A549 (cell line): ENCODE results near the gene MGLL. TPM values are rescaled to one million over a fixed set of nuclear protein-coding genes. Genes with fewer than 3 reads are reported as not detected.

Experiments used
- ATAC-seq, 2 experiments: fragments of 200-7000 bp in 1 of 2; fragments of >200 bp in 1 of 2; cut with Nextera tagmentation in 1 of 2; cut with Tn5 transposase in 1 of 2; 3 replicates each; pipeline versions ENCODE4 v1.8.0 to v1.9.1; 2018 to 2020; ENCODE audit warnings: mild to moderate bottlenecking in 1 of 2, moderate library complexity in 1 of 2
- CTCF ChIA-PET: fragments of 300-600 bp; sonication (Branson Sonifier 250); formaldehyde crosslinking; extraction: SDS; loops from one replicate; lab custom pipeline; 2021; ENCODE audit warnings: antibody characterized with exemption, inconsistent platforms; lab: Yijun Ruan, JAX
- POLR2A ChIA-PET: fragments of 350-600 bp; formaldehyde crosslinking; extraction: SDS; loops from one replicate; lab custom pipeline; 2021; ENCODE audit warnings: antibody characterized with exemption, inconsistent platforms; lab: Yijun Ruan, JAX
- DNase-seq, 2 experiments: peaks; one replicate each; pipeline versions ENCODE4 v3.0.0 to v3.0.0-alpha.2; 2011 to 2016; ENCODE audit warnings: low read depth in 1 of 2, low spot score in 1 of 2
- FAIRE-seq: peaks from 2 replicates; lab custom pipeline; 2011; peaks lifted over from hg19 to GRCh38; lab: Jason Lieb, UNC
- H3K27ac ChIP-seq, 2 experiments: fragments of >200 bp; sonication (Bioruptor Twin); formaldehyde crosslinking; 3 replicates each; pipeline ENCODE4 v1.5.1; 2016 to 2017
- H3K4me1 ChIP-seq: fragments of >200 bp; sonication (Bioruptor Twin); formaldehyde crosslinking; 3 replicates; pipeline ENCODE4 v1.6.1; 2016
- H3K4me2 ChIP-seq: fragments of >200 bp; sonication (Bioruptor Twin); formaldehyde crosslinking; 3 replicates; pipeline ENCODE4 v1.6.1; 2016
- H3K4me3 ChIP-seq: fragments of >200 bp; sonication (Bioruptor Twin); formaldehyde crosslinking; 3 replicates; pipeline ENCODE4 v1.5.1; 2016
- H3K9me3 ChIP-seq: fragments of >200 bp; sonication (Bioruptor Twin); formaldehyde crosslinking; 3 replicates; pipeline ENCODE4 v1.6.1; 2016
- CEBPB ChIP-seq, 2 experiments: fragments of >200 bp in 1 of 2; sonication (Bioruptor Twin) in 1 of 2; formaldehyde crosslinking in 1 of 2; IDR thresholded peaks; 2 replicates each; pipeline ENCODE4 v1.6.1; 2012 to 2016
- CHD4 ChIP-seq: fragments of 200-600 bp; sonication (generic); IDR thresholded peaks from 2 replicates; pipeline ENCODE4 v1.6.1; 2016; ENCODE audit warnings: antibody characterized with exemption, mild to moderate bottlenecking, borderline replicate concordance
- CTCF ChIP-seq: fragments of >200 bp; sonication (Bioruptor Twin); formaldehyde crosslinking; IDR thresholded peaks from 3 replicates; pipeline ENCODE4 v1.5.1; 2016
- E2F6 ChIP-seq: IDR thresholded peaks from 2 replicates; pipeline ENCODE4 v1.6.1; 2012; ENCODE audit warnings: low read depth, borderline replicate concordance
- EHMT2 ChIP-seq: fragments of 200-600 bp; sonication (generic); IDR thresholded peaks from 2 replicates; pipeline ENCODE4 v1.6.1; 2016; ENCODE audit warnings: antibody characterized with exemption, low read depth, mild to moderate bottlenecking, moderate library complexity
- ELK1 ChIP-seq: fragments of 150-350 bp; IDR thresholded peaks from 2 replicates; pipeline ENCODE4 v1.6.1; 2014; ENCODE audit warnings: low read depth, mild to moderate bottlenecking, low read length
- EP300 ChIP-seq, 2 experiments: fragments of >200 bp; sonication (Bioruptor Twin); formaldehyde crosslinking; IDR thresholded peaks; 2 replicates in 1 of 2; 3 replicates in 1 of 2; pipeline ENCODE4 v1.6.1; 2016 to 2017
- FOSB ChIP-seq: fragments of 250-450 bp; sonication (Bioruptor Pico); IDR thresholded peaks from 2 replicates; pipeline ENCODE4 v1.5.0; 2020; ENCODE audit warnings: mild to moderate bottlenecking, moderate library complexity
- HMGXB4 ChIP-seq: fragments of 250-450 bp; sonication (Bioruptor Pico); IDR thresholded peaks from 2 replicates; pipeline ENCODE4 v1.5.0; 2021; ENCODE audit warnings: mild to moderate bottlenecking, moderate library complexity, borderline replicate concordance
- JUN ChIP-seq, 2 experiments: fragments of >200 bp; sonication (Bioruptor Twin); formaldehyde crosslinking; IDR thresholded peaks; 2 replicates in 1 of 2; 3 replicates in 1 of 2; pipeline ENCODE4 v1.6.1; 2016 to 2017
- KDM5A ChIP-seq: fragments of 200-600 bp; sonication (generic); IDR thresholded peaks from 2 replicates; pipeline ENCODE4 v1.6.1; 2016; ENCODE audit warnings: antibody characterized with exemption, mild to moderate bottlenecking
- MAX ChIP-seq: IDR thresholded peaks from 2 replicates; pipeline ENCODE4 v1.6.1; 2012
- MAZ ChIP-seq: fragments of 150-350 bp; IDR thresholded peaks from 2 replicates; pipeline ENCODE4 v1.6.1; 2014; ENCODE audit warnings: antibody characterized with exemption, low read depth, low read length, borderline replicate concordance
- MYC ChIP-seq: IDR thresholded peaks from 2 replicates; pipeline ENCODE4 v1.6.1; 2012; ENCODE audit warnings: mild to moderate bottlenecking, inconsistent platforms, low read length, improper control_type of control experiment, borderline replicate concordance
- RAD21 ChIP-seq, 2 experiments: fragments of >200 bp in 1 of 2; sonication (Bioruptor Twin) in 1 of 2; formaldehyde crosslinking in 1 of 2; IDR thresholded peaks in 1 of 2; conservative IDR thresholded peaks in 1 of 2; 2 replicates in 1 of 2; 3 replicates in 1 of 2; pipeline ENCODE4 v1.6.1; 2012 to 2018; ENCODE audit warnings: inconsistent platforms in 1 of 2
- RCOR1 ChIP-seq: fragments of 150-350 bp; IDR thresholded peaks from 2 replicates; pipeline ENCODE4 v1.6.1; 2014; ENCODE audit warnings: antibody characterized with exemption, low read length, low read depth
- SMC3 ChIP-seq: fragments of >200 bp; sonication (Bioruptor Twin); formaldehyde crosslinking; IDR thresholded peaks from 3 replicates; pipeline ENCODE4 v1.6.1; 2018; ENCODE audit warnings: inconsistent platforms
- SREBF2 ChIP-seq: fragments of 450-650 bp; IDR thresholded peaks from 2 replicates; pipeline ENCODE4 v1.6.1; 2014; ENCODE audit warnings: mild to moderate bottlenecking, moderate library complexity
- TFCP2L1 ChIP-seq: fragments of 250-450 bp; sonication (Bioruptor Pico); IDR thresholded peaks from 2 replicates; pipeline ENCODE4 v1.5.0; 2021; ENCODE audit warnings: mild to moderate bottlenecking
- ZC3H11A ChIP-seq: fragments of 450-650 bp; IDR thresholded peaks from 2 replicates; pipeline ENCODE4 v1.6.1; 2014; ENCODE audit warnings: antibody characterized with exemption, mild to moderate bottlenecking
- ZFP36 ChIP-seq: fragments of 450-650 bp; IDR thresholded peaks from 2 replicates; pipeline ENCODE4 v1.6.1; 2014; ENCODE audit warnings: borderline replicate concordance; ENCODE audit not compliant: partially characterized antibody
- ZNF302 ChIP-seq: fragments of 250-450 bp; sonication (Bioruptor Pico); IDR thresholded peaks from 2 replicates; pipeline ENCODE4 v1.9.0; 2021; ENCODE audit warnings: inconsistent platforms, mild to moderate bottlenecking, moderate library complexity
- ZSCAN20 ChIP-seq: fragments of 250-450 bp; sonication (Bioruptor Pico); IDR thresholded peaks from 2 replicates; pipeline ENCODE4 v1.8.0; 2022; ENCODE audit warnings: mild to moderate bottlenecking, moderate library complexity
- WGBS: methylation state at CpG from one replicate; pipeline ENCODE4 v1.1.6; 2017; ENCODE audit errors: missing lambda C conversion rate; 5-methylcytosine and 5-hydroxymethylcytosine counted together
- polyA plus RNA-seq, 4 experiments: library from polyadenylated mRNA; depleted of rRNA in 3 of 4; stranded (reverse); fragments of >200 nt; fragmentation: RNase III in 1 of 4; extraction: RNeasy Plus Mini Kit Qiagen cat#74134 plus additional on column Dnase treatment in 1 of 4; gene quantifications; 2 replicates in 3 of 4; 3 replicates in 1 of 4; pipeline ENCODE4 v1.2.3, GENCODE V29; 2011 to 2017

MGLL gene
- polyA plus RNA-seq, 2 of the 4 experiments (the other 2 are of a cell fraction) = 38.5 to 41.5 TPM

GRCh38 chr3:127825756-127826155 lies 3.4 kb upstream of the MGLL start:
- Histone ChIP-seq H3K4me3 (no peak overlapping the region), H3K9me3 (peaks cover 31% of the 10 kb centered on the region), H3K4me2 (no peak overlapping the region), H3K4me1 (peaks cover 14% of the 10 kb centered on the region), H3K27ac (no peak overlapping the region)
- FAIRE-seq = no peak
- 90% methylated on average over 3 of the region's 3 CpGs for WGBS
- ChIA-PET POLR2A (no interaction called here), CTCF (interaction anchor here (1.1 to 3.4 kb wide), 3 partner anchors 35 to 142 kb away, joined by 3 to 13 read pairs (median 5); no protein-coding TSS in a partner anchor)
- TF ChIP-seq ZNF302 (CRISPR knock-in tag) (no peak), SMC3 (no peak), RCOR1 (no peak), TFCP2L1 (CRISPR knock-in tag) (no peak), EP300 (IDR thresholded peaks at IDR 0.05) (no peak), JUN (IDR thresholded peaks at IDR 0.05) (no peak), FOSB (CRISPR knock-in tag) (no peak), MAX (no peak), HMGXB4 (CRISPR knock-in tag) (no peak), MYC (no peak), CEBPB (IDR thresholded peaks at IDR 0.05) (no peak), ZC3H11A (no peak), SREBF2 (no peak), ZSCAN20 (CRISPR knock-in tag) (no peak), E2F6 (no peak), EHMT2 (no peak), ELK1 (no peak), CHD4 (no peak), ZFP36 (no peak)
- ATAC-seq = no peak
- DNase-seq = no peak

GRCh38 chr3:127824151-127824825 lies 2.0 kb upstream of the MGLL start:
- Histone ChIP-seq H3K4me1 (peaks cover 28% of the 10 kb centered on the region), H3K27ac (peak overlapping the region; percentile 76 to 95; a peak in 3 of 6 replicates), H3K9me3 (peaks cover 16% of the 10 kb centered on the region; the same call in 2 of the 3 replicates), H3K4me2 (no peak overlapping the region), H3K4me3 (no peak overlapping the region)
- POLR2A ChIA-PET = no interaction called here
- no peak for TF ChIP-seq KDM5A
- TF ChIP-seq ZNF302 (CRISPR knock-in tag) = no peak
- TF ChIP-seq ZFP36 = no peak
- TF ChIP-seq HMGXB4 (CRISPR knock-in tag) = no peak
- TF ChIP-seq CTCF = no peak
- TF ChIP-seq MAZ = no peak
- no peak for TF ChIP-seq RAD21 (conservative IDR thresholded peaks at IDR 0.05 in 1 of 2, IDR thresholded peaks at IDR 0.05 in 1 of 2)
- TF ChIP-seq SREBF2 = no peak
- FAIRE-seq (no peak), DNase-seq (no peak), ATAC-seq (no peak; a peak in 1 of 6 replicates)
- 92% methylated on average over 11 of the region's 14 CpGs for WGBS
- CTCF ChIA-PET = interaction anchor here (0.8 to 3.4 kb wide), 4 partner anchors 33 to 135 kb away, joined by 3 to 13 read pairs (median 4); no protein-coding TSS in a partner anchor
